Measurements from ENCODE around the gene C19orf12.

DNA sequence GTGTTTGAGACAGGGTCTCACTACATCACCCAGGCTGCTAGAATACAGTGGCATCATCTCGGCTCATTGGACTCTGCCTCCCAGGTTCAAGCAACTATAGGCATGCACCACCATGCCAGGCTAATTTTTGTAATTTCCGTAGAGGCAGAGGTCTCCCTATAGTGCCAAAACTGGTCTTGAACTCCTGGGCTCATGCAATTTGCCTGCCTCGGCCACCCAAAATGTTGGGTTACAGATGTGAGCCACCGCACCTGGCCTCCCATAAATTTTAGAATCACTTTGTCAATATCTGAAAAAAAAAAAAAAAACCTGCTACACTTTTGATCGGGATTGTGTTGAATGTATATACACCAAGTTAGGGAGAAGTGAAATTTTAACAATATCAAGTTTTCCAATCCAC, 61.7 kb downstream of the C19orf12 start:
- TF ChIP-seq CTCF (IDR thresholded peaks at IDR 0.05) (no peak), POLR2A (IDR thresholded peaks at IDR 0.05) (no peak)

Measured in adrenal gland (tissue), 5 donors.